Keratinocyte (primary cell): ENCODE results near the gene HECTD4. TPM values are rescaled to one million over a fixed set of nuclear protein-coding genes. Genes with fewer than 3 reads are reported as not detected.

Experiments
- DNase-seq: peaks from one replicate; pipeline ENCODE4 v3.0.0-alpha.2; 2011; ENCODE audit warnings: low read depth, missing footprints, low spot score
- FAIRE-seq: peaks from 2 replicates; lab custom pipeline; 2011; peaks lifted over from hg19 to GRCh38; lab: Jason Lieb, UNC
- H2AFZ ChIP-seq: 2 replicates; pipeline ENCODE4 v1.6.0; 2012; ENCODE audit warnings: low read length, control low read depth, inconsistent platforms; ENCODE audit not compliant: control insufficient read depth
- H3K27ac ChIP-seq: 2 replicates; pipeline ENCODE4 v1.5.1; 2011; ENCODE audit warnings: low read length; ENCODE audit not compliant: control insufficient read depth, insufficient read depth
- H3K27me3 ChIP-seq: 3 replicates; pipeline ENCODE4 v1.6.0; 2011; ENCODE audit warnings: low read length; ENCODE audit not compliant: control insufficient read depth, insufficient read depth; ENCODE audit errors: extremely low read depth
- H3K36me3 ChIP-seq, 2 experiments: 2 replicates in 1 of 2; 3 replicates in 1 of 2; pipeline ENCODE4 v1.5.1; 2011; ENCODE audit warnings: low read length in 2 of 2, mild to moderate bottlenecking in 1 of 2; ENCODE audit not compliant: control insufficient read depth in 2 of 2, insufficient read depth in 2 of 2; ENCODE audit errors: extremely low read depth in 1 of 2
- H3K4me1 ChIP-seq: 3 replicates; pipeline ENCODE4 v1.5.1; 2011; ENCODE audit warnings: low read length; ENCODE audit not compliant: control insufficient read depth, insufficient read depth; ENCODE audit errors: extremely low read depth
- H3K4me2 ChIP-seq: 3 replicates; pipeline ENCODE4 v1.6.0; 2011; ENCODE audit warnings: low read depth, low read length; ENCODE audit not compliant: control insufficient read depth, insufficient read depth; ENCODE audit errors: extremely low read depth
- H3K4me3 ChIP-seq, 3 experiments: fragments of 200-600 bp in 1 of 3; sonication (generic) in 1 of 3; 2 replicates in 2 of 3; 3 replicates in 1 of 3; pipeline ENCODE4 v1.5.1; 2011 to 2016; ENCODE audit warnings: low read length in 3 of 3, mild to moderate bottlenecking in 3 of 3, control low read depth in 2 of 3, inconsistent platforms in 1 of 3, low read depth in 1 of 3, mixed read lengths in 1 of 3, mixed run types in 1 of 3, moderate library complexity in 1 of 3; ENCODE audit not compliant: control insufficient read depth in 2 of 3, insufficient read depth in 2 of 3; ENCODE audit errors: extremely low read depth in 1 of 3
- H3K79me2 ChIP-seq: 2 replicates; pipeline ENCODE4 v1.6.0; 2012; ENCODE audit warnings: low read length; ENCODE audit not compliant: control insufficient read depth, insufficient read depth
- H3K9ac ChIP-seq: 3 replicates; pipeline ENCODE4 v1.6.0; 2011; ENCODE audit warnings: low read length; ENCODE audit not compliant: control insufficient read depth, insufficient read depth; ENCODE audit errors: extremely low read depth
- H3K9me1 ChIP-seq: 3 replicates; pipeline ENCODE4 v1.6.0; 2011; ENCODE audit warnings: low read length; ENCODE audit not compliant: control insufficient read depth, insufficient read depth; ENCODE audit errors: extremely low read depth
- H3K9me3 ChIP-seq: 2 replicates; pipeline ENCODE4 v1.5.1; 2012; ENCODE audit warnings: low read depth, low read length; ENCODE audit not compliant: control insufficient read depth
- H4K20me1 ChIP-seq: 3 replicates; pipeline ENCODE4 v1.6.0; 2011; ENCODE audit warnings: low read length; ENCODE audit not compliant: control insufficient read depth, insufficient read depth; ENCODE audit errors: extremely low read depth
- EZH2 ChIP-seq: IDR thresholded peaks from one replicate; pipeline ENCODE4 v1.6.1; 2012; ENCODE audit warnings: inconsistent platforms, mild to moderate bottlenecking, low read length, moderate library complexity
- dilution Hi-C: fragments of 300-500 bp; cut with MboI; formaldehyde crosslinking; loops from one replicate; pipeline ENCODE4 v1.7.0; 2020; ENCODE audit warnings: low sequenced_read_pairs; ENCODE audit not compliant: extremely low pct_ligation_motif_present
- polyA plus RNA-seq, 5 experiments: library from polyadenylated mRNA; depleted of rRNA in 3 of 5; stranded (reverse) in 3 of 5; stranded (forward) in 1 of 5; unstranded in 1 of 5; fragments of >200 nt; gene quantifications; 1 replicate in 1 of 5; 2 replicates in 3 of 5; 3 replicates in 1 of 5; pipeline versions ENCODE4 v1.2.1 to v1.2.3, GENCODE V29; 2011 to 2012; ENCODE audit warnings: missing spikeins in 2 of 5, low read depth in 1 of 5, low replicate concordance in 1 of 5
- TF ChIP-seq, protein P1 (sequence below), 3 experiments: IDR thresholded peaks in 1 of 3; conservative IDR thresholded peaks in 1 of 3; optimal IDR thresholded peaks in 1 of 3; 2 replicates in 2 of 3; 3 replicates in 1 of 3; pipeline versions ENCODE3 to v1.5.1; 2011; ENCODE audit warnings: low read length in 3 of 3, mild to moderate bottlenecking in 3 of 3, moderate library complexity in 2 of 3, control low read depth in 1 of 3, inconsistent platforms in 1 of 3; ENCODE audit not compliant: insufficient read depth in 2 of 3; ENCODE audit errors: extremely low read depth in 1 of 3

The HECTD4 gene
- polyA plus RNA-seq, 1 donor (not counting 4 experiments of a cell fraction or from before 2014, with no cell fraction given) = 7.5 TPM

DNA sequence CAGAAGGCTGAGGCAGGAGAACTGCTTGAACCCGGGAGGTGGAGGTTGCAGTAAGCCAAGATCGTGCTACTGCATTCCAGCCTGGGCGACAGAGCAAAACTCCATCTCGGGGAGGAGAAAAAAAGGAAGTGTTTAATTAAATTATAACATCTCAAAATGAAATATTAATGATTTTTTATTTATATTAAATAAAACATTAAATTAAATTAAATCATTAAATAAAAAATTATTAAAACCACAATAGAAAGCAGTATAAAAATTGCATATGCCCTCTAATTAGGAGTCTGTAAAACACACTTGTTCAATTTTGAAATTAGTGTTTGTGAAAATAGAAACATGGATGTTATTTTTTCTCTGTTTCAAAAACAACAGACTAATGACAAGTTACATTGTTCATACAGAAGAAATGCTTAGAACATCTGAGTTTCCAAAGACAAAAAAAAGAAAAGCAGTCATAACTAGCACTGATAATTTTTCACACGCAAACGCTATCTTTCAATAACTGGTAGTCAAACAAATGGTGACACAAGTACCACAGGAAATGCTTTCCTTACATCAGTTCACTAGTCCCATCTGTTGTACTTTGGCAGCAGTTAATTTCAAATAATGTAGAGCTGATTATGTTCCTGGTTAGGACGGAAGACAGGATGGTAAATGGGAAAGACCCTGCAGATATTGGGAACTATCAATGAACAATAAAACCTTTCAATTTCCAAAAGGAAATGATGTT lies 54.9 kb downstream of the HECTD4 start:
- Histone ChIP-seq H3K4me2 (no peak overlapping the region), H3K27me3 (no peaks in the 10 kb centered on the region), H2AFZ (no peak overlapping the region), H3K36me3 (no peaks in the 10 kb centered on the region), H3K79me2 (no peaks in the 10 kb centered on the region), H3K4me1 (peaks cover 5% of the 10 kb centered on the region), H3K27ac (no peak overlapping the region), H3K4me3 (no peak overlapping the region), H3K9ac (no peak overlapping the region), H3K9me1 (no peaks in the 10 kb centered on the region), H4K20me1 (peaks cover 2% of the 10 kb centered on the region), H3K9me3 (no peaks in the 10 kb centered on the region)
- DNase-seq = no peak
- FAIRE-seq = no peak
- dilution Hi-C loops = no loop called here
- TF ChIP-seq, protein P1, sequence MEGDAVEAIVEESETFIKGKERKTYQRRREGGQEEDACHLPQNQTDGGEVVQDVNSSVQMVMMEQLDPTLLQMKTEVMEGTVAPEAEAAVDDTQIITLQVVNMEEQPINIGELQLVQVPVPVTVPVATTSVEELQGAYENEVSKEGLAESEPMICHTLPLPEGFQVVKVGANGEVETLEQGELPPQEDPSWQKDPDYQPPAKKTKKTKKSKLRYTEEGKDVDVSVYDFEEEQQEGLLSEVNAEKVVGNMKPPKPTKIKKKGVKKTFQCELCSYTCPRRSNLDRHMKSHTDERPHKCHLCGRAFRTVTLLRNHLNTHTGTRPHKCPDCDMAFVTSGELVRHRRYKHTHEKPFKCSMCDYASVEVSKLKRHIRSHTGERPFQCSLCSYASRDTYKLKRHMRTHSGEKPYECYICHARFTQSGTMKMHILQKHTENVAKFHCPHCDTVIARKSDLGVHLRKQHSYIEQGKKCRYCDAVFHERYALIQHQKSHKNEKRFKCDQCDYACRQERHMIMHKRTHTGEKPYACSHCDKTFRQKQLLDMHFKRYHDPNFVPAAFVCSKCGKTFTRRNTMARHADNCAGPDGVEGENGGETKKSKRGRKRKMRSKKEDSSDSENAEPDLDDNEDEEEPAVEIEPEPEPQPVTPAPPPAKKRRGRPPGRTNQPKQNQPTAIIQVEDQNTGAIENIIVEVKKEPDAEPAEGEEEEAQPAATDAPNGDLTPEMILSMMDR (optimal IDR thresholded peaks at IDR 0.05 in 1 of 3, IDR thresholded peaks at IDR 0.05 in 1 of 3, conservative IDR thresholded peaks at IDR 0.05 in 1 of 3; ENCODE audit: extremely low read depth in 1 of 3, insufficient read depth in 2 of 3, low read length in 3 of 3) = no peak
- TF ChIP-seq EZH2 = no peak

DNA sequence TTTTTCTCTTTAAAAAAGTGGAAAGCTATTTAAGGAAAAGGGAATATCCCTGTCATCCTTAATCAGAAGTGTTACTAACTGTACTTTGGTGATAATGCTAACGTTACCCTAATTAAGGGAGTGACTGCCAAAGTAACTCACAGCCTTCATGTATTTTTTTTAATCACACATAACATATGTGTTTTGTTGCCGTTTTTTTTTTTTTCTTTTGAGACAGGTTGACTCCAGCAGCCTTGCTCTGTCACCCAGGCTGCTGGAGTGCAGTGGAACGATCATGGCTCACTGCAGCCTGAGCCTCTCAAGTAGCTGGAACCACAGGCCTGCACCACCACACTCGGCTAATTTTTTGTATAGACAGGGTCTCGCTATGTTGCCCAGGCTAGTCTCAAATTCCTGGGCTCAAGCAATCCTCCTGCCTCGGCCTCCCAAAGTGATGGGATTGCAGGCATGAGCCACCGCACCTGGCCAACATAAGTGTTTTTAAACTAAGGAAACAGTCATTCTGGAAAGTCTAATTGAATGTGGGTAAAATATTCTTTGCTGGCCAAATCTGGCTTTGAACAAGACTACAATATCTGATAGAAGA lies 56.5 kb downstream of the HECTD4 start:
- Histone ChIP-seq H3K9me3 (no peaks in the 10 kb centered on the region), H4K20me1 (peaks cover 2% of the 10 kb centered on the region), H3K27ac (no peak overlapping the region), H2AFZ (no peak overlapping the region), H3K4me3 (no peak overlapping the region), H3K9ac (no peak overlapping the region), H3K36me3 (no peaks in the 10 kb centered on the region), H3K9me1 (no peaks in the 10 kb centered on the region), H3K79me2 (no peaks in the 10 kb centered on the region), H3K4me2 (no peak overlapping the region), H3K27me3 (no peaks in the 10 kb centered on the region), H3K4me1 (peaks cover 7% of the 10 kb centered on the region)
- dilution Hi-C loops = no loop called here
- FAIRE-seq (no peak), DNase-seq (no peak)
- TF ChIP-seq, protein P1 (optimal IDR thresholded peaks at IDR 0.05 in 1 of 3, IDR thresholded peaks at IDR 0.05 in 1 of 3, conservative IDR thresholded peaks at IDR 0.05 in 1 of 3; ENCODE audit: extremely low read depth in 1 of 3, insufficient read depth in 2 of 3, low read length in 3 of 3) = no peak
- TF ChIP-seq EZH2 = no peak
